GM21515 (cell line): ENCODE measurements around the gene DHRS2.
A peak's percentile ranks its signal among the peaks of the same experiment; 100 is the strongest.
"Not testable (repeated sequence)": the region's sequence is repeated elsewhere in the genome, so short reads cannot be mapped to it uniquely, and the experiment has no call there.

Experiments used
- ATAC-seq: cut with Tn5 transposase; IDR thresholded peaks from one replicate; pipeline ENCODE4 v1.9.1; 2021; ENCODE audit not compliant: unreplicated experiment

DHRS2 gene

DNA sequence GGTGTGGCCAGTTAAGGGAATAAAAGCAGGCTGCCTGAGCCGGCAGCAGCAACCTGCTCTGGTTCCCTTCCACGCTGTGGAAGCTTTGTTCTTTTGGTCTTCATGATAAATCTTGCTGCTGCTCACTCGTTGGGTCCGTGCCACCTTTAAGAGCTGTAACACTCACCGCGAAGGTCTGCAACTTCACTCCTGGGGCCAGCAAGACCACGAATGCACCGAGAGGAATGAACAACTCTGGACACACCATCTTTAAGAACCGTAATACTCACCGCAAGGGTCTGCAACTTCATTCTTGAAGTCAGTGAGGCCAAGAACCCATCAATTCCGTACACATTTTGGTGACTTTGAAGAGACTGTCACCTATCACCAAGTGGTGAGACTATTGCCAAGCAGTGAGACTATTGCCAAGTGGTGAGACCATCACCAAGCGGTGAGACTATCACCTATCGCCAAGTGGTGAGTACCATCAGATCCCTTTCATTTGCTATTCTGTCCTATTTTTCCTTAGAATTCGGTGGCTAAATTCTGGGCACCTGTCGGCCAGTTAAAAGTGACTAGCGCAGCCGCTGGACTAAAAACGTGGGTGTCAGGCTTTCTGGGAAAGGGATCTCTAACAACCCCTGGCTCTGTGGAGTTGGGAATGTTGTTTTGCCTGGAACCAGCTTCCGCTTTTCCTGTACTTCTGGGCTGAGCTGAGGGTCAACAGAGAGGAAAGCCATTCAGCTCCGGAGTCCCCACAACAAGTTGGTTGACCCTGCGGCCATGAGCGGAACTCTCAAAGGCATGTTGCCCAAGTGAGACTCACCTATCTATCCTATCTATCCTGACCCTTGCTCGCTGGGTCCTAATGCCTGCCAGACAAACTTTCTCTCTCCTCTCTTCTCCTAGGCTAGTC, at the start of gene DHRS2:
Gene DHRS2 (plus strand): TSS at position 48 of the 895 bp plus-strand sequence. CDS start 2,501 bp downstream, outside the sequence.
- no peak for ATAC-seq

GRCh38 chr14:23588884-23589598, 47.1 kb upstream of the DHRS2 start:
- peak; percentile 83 for ATAC-seq

GRCh38 chr14:23589606-23590005, 46.6 kb upstream of the DHRS2 start:
- no peak for ATAC-seq

DNA sequence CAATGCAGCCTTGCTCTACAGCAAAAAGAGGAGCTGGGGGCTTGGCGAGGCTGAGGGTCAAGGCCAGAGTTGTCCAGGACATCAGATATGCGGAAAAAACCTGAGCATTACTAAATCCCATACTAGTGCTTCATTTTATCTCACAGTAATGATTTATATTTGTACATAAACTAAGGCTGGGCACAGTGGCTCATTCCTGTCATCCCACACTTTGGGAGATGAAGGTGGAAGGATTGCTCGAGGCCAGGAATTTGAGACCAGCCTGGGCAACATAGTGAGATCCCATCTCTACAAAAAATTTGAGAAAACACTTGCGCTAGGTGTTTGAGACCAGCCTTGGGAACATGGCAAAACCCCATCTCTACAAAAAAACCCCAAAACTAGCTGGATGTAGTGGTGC, 46.0 kb upstream of the DHRS2 start:
- ATAC-seq = no peak

- not testable (repeated sequence) for ATAC-seq
Measured at GRCh38 chr14:23594191-23594590, 42.0 kb upstream of the DHRS2 start.

- ATAC-seq = no peak
Measured at GRCh38 chr14:23600322-23600707, 35.8 kb upstream of the DHRS2 start.

DNA sequence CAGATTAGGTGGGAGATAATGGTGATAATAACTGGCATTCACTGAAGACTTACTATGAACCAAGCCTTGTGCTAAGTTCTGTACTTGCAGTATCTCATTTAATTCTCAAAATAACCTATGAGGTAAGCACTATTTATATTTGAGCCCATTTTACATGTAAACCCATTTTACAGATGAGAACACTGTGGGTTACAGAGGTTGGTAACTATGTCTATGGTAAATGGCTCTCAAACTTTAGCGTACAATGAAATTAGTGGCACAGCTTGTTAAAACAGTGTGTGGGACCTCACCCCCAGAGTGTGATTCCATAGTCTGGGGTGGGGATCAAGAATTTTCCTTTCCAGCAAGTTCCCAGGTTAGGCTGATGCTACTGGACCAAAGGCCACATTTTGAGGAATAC, 35.4 kb upstream of the DHRS2 start:
- no peak for ATAC-seq

- ATAC-seq = no peak
Measured at GRCh38 chr14:23601424-23601823, 34.7 kb upstream of the DHRS2 start.

- no peak for ATAC-seq
Measured at GRCh38 chr14:23601845-23602180, 34.4 kb upstream of the DHRS2 start.

- no peak for ATAC-seq
Measured at GRCh38 chr14:23602181-23603095, 33.7 kb upstream of the DHRS2 start.

DNA sequence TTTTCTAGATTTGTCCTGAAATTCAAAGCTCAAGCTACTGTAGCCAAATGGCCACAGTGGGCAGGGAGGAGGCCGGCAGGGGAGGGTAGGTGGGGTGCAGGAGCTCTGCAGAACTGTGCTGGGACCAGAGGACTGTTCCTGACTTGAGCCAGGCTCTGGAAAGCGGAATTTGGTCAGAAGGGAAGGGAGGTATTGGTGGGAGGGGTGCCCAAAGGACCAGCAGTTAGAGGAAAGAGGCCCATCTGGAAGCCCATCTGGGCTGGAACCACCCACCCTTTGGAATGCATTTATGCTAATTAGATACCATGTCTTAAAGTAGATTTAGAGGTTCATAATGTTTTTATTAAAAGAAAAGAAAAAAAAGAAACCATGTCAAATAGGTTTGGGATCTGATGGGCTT, 33.1 kb upstream of the DHRS2 start:
- no peak for ATAC-seq

- ATAC-seq = no peak
Measured at GRCh38 chr14:23604148-23604547, 32.0 kb upstream of the DHRS2 start.

DNA sequence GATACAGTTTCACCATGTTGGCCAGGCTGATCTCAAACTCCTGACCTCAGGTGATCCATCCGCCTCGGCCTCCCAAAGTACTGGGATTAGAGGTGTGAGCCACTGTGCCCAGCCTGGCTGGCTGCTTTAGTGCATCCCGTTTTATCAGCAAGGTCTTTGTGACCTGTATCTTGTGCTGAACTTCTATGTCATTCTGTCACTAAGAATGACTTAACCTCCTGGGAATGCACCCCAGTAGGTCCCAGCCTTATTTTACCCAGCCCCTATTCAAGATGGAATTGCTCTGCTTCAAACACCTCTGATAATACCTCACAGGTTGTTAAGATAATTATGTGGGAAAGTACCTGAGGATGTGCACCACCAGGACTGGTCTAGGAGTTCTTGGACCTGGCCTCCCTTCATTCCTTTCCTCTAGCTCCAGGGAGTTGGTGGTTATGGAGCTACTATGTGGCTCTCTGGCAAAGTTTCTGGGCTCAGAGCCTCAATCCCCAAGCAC, 31.4 kb upstream of the DHRS2 start:
- ATAC-seq = no peak

- ATAC-seq = peak; percentile 78
Measured at GRCh38 chr14:23605931-23606585, 30.1 kb upstream of the DHRS2 start.

DNA sequence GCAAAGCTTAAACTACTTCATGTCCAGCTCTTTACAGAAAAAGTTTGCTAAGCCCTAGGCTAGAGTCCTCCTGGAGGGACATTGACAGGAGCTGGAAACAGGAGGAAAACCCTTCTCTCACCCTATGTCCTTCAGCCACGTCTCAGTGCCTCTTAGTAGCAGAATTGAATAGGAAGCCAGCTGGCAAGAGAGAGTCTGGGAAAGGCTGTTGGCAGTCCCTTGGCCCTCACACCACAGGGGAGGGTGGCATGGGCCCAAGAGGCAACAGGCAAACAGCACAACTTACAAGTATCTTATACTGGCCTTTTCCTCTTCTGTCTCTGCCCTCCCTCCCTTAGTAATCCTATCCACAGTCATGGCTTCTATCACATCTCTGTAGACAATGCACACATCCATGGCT, 27.7 kb upstream of the DHRS2 start:
- no peak for ATAC-seq

DNA sequence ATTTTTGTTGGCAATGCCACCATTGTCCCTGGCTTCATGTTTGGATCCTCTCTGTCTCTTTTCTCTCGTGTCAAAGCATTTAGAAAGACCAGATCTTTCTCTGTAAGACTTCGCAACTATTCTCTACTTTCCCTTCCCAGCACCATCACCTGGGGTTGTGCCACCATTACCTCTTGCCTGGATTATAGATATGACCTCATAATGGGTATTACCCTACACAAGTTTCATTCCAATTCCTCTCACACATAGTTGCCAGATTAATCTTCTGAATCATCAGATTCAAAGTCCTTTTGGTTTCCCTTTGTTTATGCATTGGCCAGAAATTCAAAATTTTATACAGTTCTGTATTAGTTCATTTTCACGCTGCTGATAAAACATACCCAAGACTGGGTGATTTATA, 27.2 kb upstream of the DHRS2 start:
- no peak for ATAC-seq

DNA sequence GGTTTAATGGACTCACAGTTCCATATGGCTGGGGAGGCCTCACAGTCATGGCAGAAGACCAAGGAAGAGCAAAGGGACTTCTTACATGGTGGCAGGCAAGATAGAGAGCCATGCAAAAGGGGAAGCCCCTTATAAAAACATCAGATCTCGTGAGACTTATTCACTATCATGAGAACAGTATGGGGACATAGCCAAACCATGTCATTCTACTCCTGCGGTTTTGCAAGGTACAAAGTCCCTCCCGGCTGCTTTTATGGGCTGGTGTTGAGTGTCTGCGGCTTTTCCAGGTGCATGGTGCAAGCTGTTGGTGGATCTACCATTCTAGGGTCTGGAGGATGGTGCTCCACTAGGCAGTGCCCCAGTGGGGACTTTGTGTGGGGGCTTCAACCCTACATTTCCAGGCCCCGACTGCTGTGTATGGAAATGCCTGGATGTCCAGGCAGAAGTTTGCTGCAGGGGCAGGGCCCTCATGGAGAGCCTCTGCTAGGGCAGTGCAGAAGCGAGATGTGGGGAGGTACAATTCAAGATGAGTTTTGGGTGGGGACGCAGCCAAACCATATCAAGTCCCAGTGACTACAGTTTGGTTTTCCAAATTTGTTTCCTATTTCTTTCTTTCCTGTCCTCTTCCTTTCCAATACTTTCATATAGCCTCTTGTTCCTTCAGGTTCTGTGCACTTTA, 26.6 kb upstream of the DHRS2 start:
- not testable (repeated sequence) for ATAC-seq

GRCh38 chr14:23610090-23610814, 25.9 kb upstream of the DHRS2 start:
- ATAC-seq = no peak

DNA sequence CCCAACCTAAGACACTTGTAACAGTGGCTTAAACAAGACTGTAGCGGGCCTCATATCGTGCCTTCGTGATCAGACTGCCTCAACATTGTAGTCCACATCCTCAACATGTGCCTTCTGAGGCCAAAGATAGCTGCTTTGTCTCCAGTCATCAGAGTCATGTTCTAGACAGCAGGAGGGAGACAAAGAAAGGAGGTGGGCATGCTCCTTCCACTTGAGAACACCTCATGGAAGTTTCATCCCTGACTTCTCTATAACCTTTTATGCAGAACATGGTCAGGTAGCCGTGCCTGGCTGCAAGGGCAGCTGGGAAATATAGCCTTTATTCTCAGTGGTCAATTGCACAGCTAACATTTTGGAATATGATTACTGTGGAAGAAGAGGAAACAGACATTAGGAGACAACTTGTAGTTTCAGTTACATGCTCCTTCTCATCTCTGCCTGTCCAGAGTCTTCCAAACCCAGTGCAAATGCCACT, 25.3 kb upstream of the DHRS2 start:
- no peak for ATAC-seq
